SJCRH30 (cell line): ENCODE measurements around the gene BCL7C. TPM values are rescaled to one million over a fixed set of nuclear protein-coding genes. Genes with fewer than 3 reads are reported as not detected.
"Not testable (repeated sequence)": the region's sequence is repeated elsewhere in the genome, so short reads cannot be mapped to it uniquely, and the experiment has no call there.

Experiments used
- DNase-seq, 2 experiments: peaks; one replicate each; pipeline ENCODE4 v3.0.0-alpha.2; 2015 to 2020
- H3K27ac ChIP-seq: fragments of 250-450 bp; sonication (Bioruptor Pico); 2 replicates; pipeline ENCODE4 v1.5.1; 2020; ENCODE audit warnings: mild to moderate bottlenecking, moderate library complexity
- H3K27me3 ChIP-seq: fragments of 250-450 bp; sonication (Bioruptor Pico); 2 replicates; pipeline ENCODE4 v1.5.1; 2020; ENCODE audit warnings: mild to moderate bottlenecking, moderate library complexity
- H3K36me3 ChIP-seq: fragments of 250-450 bp; sonication (Bioruptor Pico); 2 replicates; pipeline ENCODE4 v1.5.1; 2020; ENCODE audit warnings: mild to moderate bottlenecking, moderate library complexity
- H3K4me1 ChIP-seq: fragments of 250-450 bp; sonication (Bioruptor Pico); 2 replicates; pipeline ENCODE4 v1.5.1; 2020; ENCODE audit warnings: mild to moderate bottlenecking, moderate library complexity
- H3K4me3 ChIP-seq: fragments of 250-450 bp; sonication (Bioruptor Pico); 2 replicates; pipeline ENCODE4 v1.5.1; 2020; ENCODE audit warnings: mild to moderate bottlenecking, moderate library complexity
- H3K9me3 ChIP-seq: fragments of 250-450 bp; sonication (Bioruptor Pico); replicated peaks from 2 replicates; pipeline ENCODE4 v1.5.1; 2020; ENCODE audit warnings: mild to moderate bottlenecking, moderate library complexity
- total RNA-seq: library from RNA; depleted of rRNA; stranded (reverse); fragments of >200 nt; shearing (Covaris generic); gene quantifications from 2 replicates; pipeline ENCODE4 v1.2.3, GENCODE V29; 2014

Gene BCL7C
- total RNA-seq, 1 experiment from 2014 or later = 28.1 TPM

DNA sequence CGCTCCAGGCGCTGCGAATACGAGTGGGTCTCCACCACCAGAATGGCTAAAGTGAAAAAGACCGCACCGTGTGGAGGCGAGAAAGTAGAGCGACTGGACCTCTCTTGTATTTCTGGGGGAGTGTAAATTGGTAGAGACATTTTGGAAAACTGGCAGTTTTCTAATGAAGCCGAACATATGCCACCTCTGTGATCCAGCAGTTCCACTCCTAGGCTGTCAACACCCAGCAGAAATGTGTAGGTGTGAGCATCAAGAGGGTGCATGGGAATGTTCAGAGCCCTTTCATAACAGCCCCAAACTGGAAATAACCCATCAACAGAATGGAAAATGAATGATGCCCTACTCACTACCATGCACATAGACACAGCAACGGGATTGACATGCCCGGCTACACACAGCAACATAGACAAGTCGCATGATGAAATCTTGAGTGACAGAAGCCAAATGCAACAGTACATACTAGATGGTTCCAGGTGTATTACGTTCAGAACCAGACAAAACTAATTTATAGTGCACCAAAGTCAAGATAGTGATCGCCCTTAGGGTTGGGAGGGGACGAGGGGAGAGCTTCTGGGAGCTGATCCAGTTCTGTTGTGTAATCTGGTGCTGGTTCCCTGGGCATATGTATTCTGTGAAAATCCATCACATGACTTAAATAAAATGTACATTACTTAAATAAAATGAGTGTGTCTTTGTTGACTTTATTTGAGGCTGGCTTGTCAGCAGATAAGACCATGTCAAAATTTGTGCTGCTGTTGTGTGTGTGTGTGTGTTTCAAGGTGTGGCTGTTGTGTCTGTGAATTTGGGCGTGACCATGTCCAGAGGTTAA is 877 bp upstream of the BCL7C start:
- Histone ChIP-seq H3K36me3 (peaks cover 3% of the 10 kb centered on the region; the same call in 1 of the 2 replicates), H3K9me3 (no peaks in the 10 kb centered on the region), H3K4me3 (peak overlapping the region; percentile 92), H3K27me3 (no peaks in the 10 kb centered on the region), H3K4me1 (peaks cover 5% of the 10 kb centered on the region; the same call in 1 of the 2 replicates), H3K27ac (peak overlapping the region; percentile 34; the same call in 1 of the 2 replicates)
- DNase-seq = no peak

- peak overlapping the region; percentile 44; the same call in 1 of the 2 replicates for H3K27ac ChIP-seq
- H3K4me1 ChIP-seq = peaks cover 5% of the 10 kb centered on the region; the same call in 1 of the 2 replicates
- peak; percentile 26 to 38 for DNase-seq
- H3K9me3 ChIP-seq = no peaks in the 10 kb centered on the region
- H3K27me3 ChIP-seq = no peaks in the 10 kb centered on the region
- H3K36me3 ChIP-seq = peaks cover 3% of the 10 kb centered on the region; the same call in 1 of the 2 replicates
- H3K4me3 ChIP-seq = peak overlapping the region; percentile 92
Measured at GRCh38 chr16:30893417-30893743, 497 bp downstream of the BCL7C start.

DNA sequence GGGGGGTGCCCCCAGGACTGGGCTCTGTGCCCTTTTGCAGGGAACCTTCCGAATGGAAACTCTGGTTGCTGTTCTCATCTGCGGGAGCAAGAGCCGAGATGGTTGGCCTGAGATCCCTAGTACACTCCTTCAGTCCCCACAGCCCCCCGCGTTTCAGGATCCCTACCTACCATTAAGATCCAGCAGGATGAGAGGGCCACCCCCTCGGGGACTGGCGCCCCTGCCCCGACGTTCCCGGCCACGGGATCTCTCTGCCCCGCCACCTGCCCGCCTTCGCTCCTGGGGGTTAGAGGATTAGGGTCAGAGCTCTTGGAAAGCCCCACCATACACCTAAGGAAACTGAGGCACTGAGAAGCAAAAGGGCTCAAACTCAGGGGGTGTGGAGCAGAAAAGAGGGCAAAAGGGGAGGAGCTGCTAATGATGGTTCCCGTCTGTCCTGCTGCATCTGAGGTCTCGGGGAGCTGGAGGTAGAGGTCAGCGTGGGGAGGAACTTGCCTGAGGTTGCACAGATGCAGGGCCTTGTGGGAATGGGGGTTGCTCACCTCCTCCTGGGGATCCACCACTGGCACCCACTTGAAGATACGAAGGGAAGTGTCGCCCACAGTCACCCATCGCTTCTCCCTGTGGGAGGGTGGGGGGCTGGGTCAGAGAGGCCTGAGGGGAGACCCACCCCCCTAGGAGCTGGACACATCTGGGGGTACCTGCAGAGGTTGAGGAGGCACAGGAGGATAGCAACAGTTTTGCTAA is 1.0 kb downstream of the BCL7C start:
- Histone ChIP-seq H3K27me3 (no peaks in the 10 kb centered on the region), H3K9me3 (no peaks in the 10 kb centered on the region), H3K4me1 (peaks cover 5% of the 10 kb centered on the region; the same call in 1 of the 2 replicates), H3K36me3 (peaks cover 3% of the 10 kb centered on the region; the same call in 1 of the 2 replicates), H3K27ac (no peak overlapping the region), H3K4me3 (peak overlapping the region; percentile 92)
- DNase-seq = no peak

DNA sequence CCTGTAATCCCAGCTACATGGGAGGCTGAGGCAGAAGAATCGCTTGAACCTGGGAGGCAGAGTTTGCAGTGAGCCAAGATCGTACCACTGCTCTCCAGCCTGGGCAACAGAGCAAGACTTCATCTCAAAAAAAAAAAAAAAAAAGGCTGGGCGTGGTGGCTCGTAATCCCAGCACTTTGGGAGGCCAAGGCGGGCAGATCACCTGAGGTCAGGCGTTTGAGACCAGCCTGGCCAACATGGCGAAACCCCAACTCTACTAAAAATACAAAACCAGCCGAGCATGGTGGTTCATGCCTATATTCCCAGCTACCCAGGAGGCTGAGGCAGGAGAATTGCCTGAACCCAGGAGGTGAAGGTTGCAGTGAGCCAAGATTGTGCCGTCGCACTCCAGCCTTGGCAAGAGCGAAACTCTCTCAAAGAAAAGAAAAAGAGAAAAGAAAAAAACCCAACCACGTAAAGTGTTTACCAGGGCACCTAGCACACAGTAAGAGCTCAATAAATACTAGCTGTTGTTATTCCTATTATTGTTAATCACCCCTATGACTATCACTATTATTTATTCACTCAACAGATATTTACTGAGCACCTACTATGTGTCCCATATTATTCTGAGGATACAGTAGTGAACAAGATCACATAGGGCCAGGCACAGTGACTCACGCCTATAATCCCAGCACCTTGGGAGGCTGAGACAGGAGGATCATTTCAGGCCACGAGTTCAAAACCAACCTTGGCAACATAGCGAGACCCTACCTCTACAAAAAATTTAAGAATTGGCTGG is 2.6 kb downstream of the BCL7C start:
- not testable (repeated sequence) for H3K9me3 ChIP-seq, H3K27ac ChIP-seq, H3K4me3 ChIP-seq, H3K27me3 ChIP-seq, H3K4me1 ChIP-seq, H3K36me3 ChIP-seq, DNase-seq

DNA sequence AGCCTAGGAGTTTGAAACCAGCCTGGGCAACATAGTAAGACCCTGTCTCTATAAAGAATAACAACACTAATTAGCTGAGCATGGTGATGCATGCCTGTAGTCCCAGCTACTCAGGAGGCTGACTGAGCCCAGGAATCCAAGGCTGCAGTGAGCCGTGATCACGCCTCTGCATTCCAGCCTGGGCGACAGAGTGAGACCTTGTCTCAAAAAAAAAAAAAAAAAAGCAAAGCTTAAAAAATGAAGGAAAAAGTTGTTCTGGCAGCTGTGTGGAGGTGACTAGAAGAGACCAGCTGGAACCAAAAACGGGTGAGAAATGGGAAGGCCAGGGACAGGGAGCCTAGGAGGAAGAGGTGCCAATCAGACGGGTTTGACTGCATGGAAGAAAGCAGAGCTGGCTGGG is 4.2 kb downstream of the BCL7C start:
- no peaks in the 10 kb centered on the region for H3K27me3 ChIP-seq
- H3K4me1 ChIP-seq = no peaks in the 10 kb centered on the region; the same call in 1 of the 2 replicates
- no peak overlapping the region for H3K27ac ChIP-seq
- DNase-seq = no peak
- H3K9me3 ChIP-seq = no peaks in the 10 kb centered on the region
- peaks cover 3% of the 10 kb centered on the region; the same call in 1 of the 2 replicates for H3K36me3 ChIP-seq
- H3K4me3 ChIP-seq = no peak overlapping the region

- Histone ChIP-seq H3K27me3 (no peaks in the 10 kb centered on the region), H3K4me3 (no peak overlapping the region), H3K27ac (no peak overlapping the region), H3K4me1 (no peaks in the 10 kb centered on the region), H3K36me3 (peaks cover 5% of the 10 kb centered on the region; the same call in 1 of the 2 replicates), H3K9me3 (no peaks in the 10 kb centered on the region)
- DNase-seq = no peak
Measured at GRCh38 chr16:30888856-30889499, 4.9 kb downstream of the BCL7C start.

- Histone ChIP-seq H3K27me3 (no peaks in the 10 kb centered on the region), H3K9me3 (no peaks in the 10 kb centered on the region), H3K36me3 (peaks cover 5% of the 10 kb centered on the region; the same call in 1 of the 2 replicates)
Measured at GRCh38 chr16:30887927-30888326, 6.0 kb downstream of the BCL7C start.

GRCh38 chr16:30886145-30886544 is 7.7 kb downstream of the BCL7C start:
- peaks cover 2% of the 10 kb centered on the region; the same call in 1 of the 2 replicates for H3K36me3 ChIP-seq

More at GRCh38 chr16:30887927-30888326, 6.0 kb downstream of the BCL7C start:
- H3K27ac ChIP-seq = no peak overlapping the region
- no peak overlapping the region for H3K4me3 ChIP-seq
- DNase-seq = no peak
- H3K4me1 ChIP-seq = no peaks in the 10 kb centered on the region

DNA sequence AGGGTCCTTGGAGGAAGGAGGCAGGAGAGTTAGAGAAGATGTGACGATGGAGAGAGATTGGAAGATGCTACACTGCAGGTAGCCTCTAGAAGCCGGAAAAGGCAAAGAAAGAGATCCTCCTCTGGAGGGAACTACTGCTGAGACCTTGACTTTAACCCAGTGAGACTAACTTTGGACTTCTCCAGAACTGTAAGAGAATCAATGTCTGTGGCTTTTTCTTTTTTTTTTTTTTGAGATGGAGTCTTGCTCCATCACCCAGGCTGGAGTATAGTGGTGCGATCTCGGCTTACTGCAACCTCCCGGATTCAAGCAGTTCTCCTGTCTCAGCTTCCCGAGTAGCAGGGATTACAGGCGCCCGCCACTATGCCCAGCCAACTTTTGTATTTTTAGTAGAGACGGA is 8.7 kb downstream of the BCL7C start:
- H3K4me1 ChIP-seq = no peaks in the 10 kb centered on the region
- no peak overlapping the region for H3K27ac ChIP-seq
- H3K27me3 ChIP-seq = no peaks in the 10 kb centered on the region
- peaks cover 2% of the 10 kb centered on the region; the same call in 1 of the 2 replicates for H3K36me3 ChIP-seq
- no peak for DNase-seq
- H3K9me3 ChIP-seq = no peaks in the 10 kb centered on the region
- no peak overlapping the region for H3K4me3 ChIP-seq

More at GRCh38 chr16:30886145-30886544, 7.7 kb downstream of the BCL7C start:
- no peak overlapping the region for H3K27ac ChIP-seq
- H3K4me1 ChIP-seq = no peaks in the 10 kb centered on the region
- H3K9me3 ChIP-seq = no peaks in the 10 kb centered on the region
- H3K4me3 ChIP-seq = no peak overlapping the region
- DNase-seq = no peak
- no peaks in the 10 kb centered on the region for H3K27me3 ChIP-seq

- Histone ChIP-seq H3K27ac (no peak overlapping the region), H3K4me3 (no peak overlapping the region), H3K4me1 (no peaks in the 10 kb centered on the region), H3K36me3 (peaks cover 2% of the 10 kb centered on the region; the same call in 1 of the 2 replicates), H3K27me3 (no peaks in the 10 kb centered on the region), H3K9me3 (no peaks in the 10 kb centered on the region)
- DNase-seq = no peak
Measured at GRCh38 chr16:30884760-30885159, 9.1 kb downstream of the BCL7C start.

DNA sequence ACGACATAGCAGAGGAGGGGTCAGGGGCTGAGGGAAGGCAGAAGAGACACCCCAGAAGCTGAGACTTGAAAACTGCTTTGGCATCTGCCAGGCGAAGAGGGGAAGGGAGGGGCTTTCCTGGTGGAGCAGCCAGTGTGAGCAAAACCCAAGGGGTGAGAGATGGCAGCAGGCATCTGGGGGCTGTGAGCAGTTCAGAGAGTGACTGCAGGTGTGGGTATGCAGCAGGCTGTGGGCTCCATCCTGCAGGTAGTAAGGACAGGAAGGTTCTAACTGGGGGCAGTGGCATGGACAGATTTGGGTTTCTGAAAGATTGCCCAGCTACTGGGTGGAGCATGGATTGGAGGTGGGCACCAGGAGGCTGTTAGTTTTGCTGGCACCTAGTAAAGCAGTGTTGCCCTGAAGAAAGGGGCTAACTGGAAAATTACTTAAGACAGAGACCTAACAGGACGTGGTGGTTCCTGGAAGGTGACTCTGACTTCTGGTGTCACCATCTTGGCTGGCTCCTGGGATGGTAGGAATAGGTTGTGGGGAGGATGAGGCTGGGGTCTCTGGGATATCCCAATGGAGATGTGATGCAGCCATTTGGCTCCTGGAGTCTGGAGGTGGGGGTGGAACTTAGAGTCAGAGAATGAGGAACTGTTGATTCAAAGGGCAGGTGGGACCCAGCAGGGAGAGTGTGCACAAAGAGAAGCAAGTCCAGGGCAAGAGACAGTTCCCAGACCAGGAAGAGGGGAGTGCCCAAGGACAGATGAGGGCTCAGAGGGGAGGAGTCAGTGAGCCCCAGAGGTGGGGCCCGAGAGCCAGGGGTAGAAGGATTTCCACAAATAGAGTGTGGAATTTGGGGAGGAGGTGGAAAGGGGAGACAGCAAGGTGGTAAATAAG is 11.2 kb downstream of the BCL7C start:
- no peaks in the 10 kb centered on the region for H3K9me3 ChIP-seq
- DNase-seq = no peak
- H3K4me3 ChIP-seq = no peak overlapping the region
- no peaks in the 10 kb centered on the region for H3K27me3 ChIP-seq
- H3K36me3 ChIP-seq = peaks cover 2% of the 10 kb centered on the region; the same call in 1 of the 2 replicates
- no peaks in the 10 kb centered on the region for H3K4me1 ChIP-seq
- H3K27ac ChIP-seq = no peak overlapping the region

- H3K27ac ChIP-seq = no peak overlapping the region
- peak; percentile 14 to 18 for DNase-seq
- no peaks in the 10 kb centered on the region for H3K9me3 ChIP-seq
- H3K4me3 ChIP-seq = peak overlapping the region; percentile 74; the same call in 1 of the 2 replicates
- H3K4me1 ChIP-seq = peaks cover 5% of the 10 kb centered on the region; the same call in 1 of the 2 replicates
- H3K27me3 ChIP-seq = no peaks in the 10 kb centered on the region
- no peaks in the 10 kb centered on the region for H3K36me3 ChIP-seq
Measured at GRCh38 chr16:30876867-30877266, 17.0 kb downstream of the BCL7C start.
